IPS DF 6.9 (cell line): ENCODE measurements around the gene EI24.
A peak's percentile ranks its signal among the peaks of the same experiment; 100 is the strongest.

Experiments
- DNase-seq: peaks from one replicate; pipeline ENCODE4 v3.0.0-alpha.2; 2013; ENCODE audit warnings: low read depth, low spot score
- H3K27ac ChIP-seq: one replicate; pipeline ENCODE4 v1.5.1; 2013; ENCODE audit warnings: low read length, control low read depth
- H3K27me3 ChIP-seq: 2 replicates; pipeline ENCODE4 v1.6.1; 2013; ENCODE audit warnings: mild to moderate bottlenecking, low read length; ENCODE audit not compliant: control insufficient read depth, insufficient read depth
- H3K36me3 ChIP-seq: 2 replicates; pipeline ENCODE4 v1.6.1; 2013; ENCODE audit warnings: low read length; ENCODE audit not compliant: control insufficient read depth, insufficient read depth
- H3K4me1 ChIP-seq: 2 replicates; pipeline ENCODE4 v1.6.1; 2013; ENCODE audit warnings: low read length; ENCODE audit not compliant: control insufficient read depth, insufficient read depth
- H3K4me3 ChIP-seq: 2 replicates; pipeline ENCODE4 v1.5.1; 2013; ENCODE audit warnings: mild to moderate bottlenecking, low read length
- H3K9me3 ChIP-seq: 2 replicates; pipeline ENCODE4 v1.6.1; 2013; ENCODE audit warnings: low read length, inconsistent platforms; ENCODE audit not compliant: control insufficient read depth, insufficient read depth
- WGBS: extraction: QIAGEN DNeasy Blood & Tissue Kit; methylation state at CpG from one replicate; pipeline ENCODE4 v1.1.7; 2013; ENCODE audit warnings: mixed read lengths, missing lambda C conversion rate; ENCODE audit not compliant: insufficient read length, insufficient coverage; 5-methylcytosine and 5-hydroxymethylcytosine counted together

The EI24 gene

GRCh38 chr11:125594958-125595357 is 25.7 kb downstream of the EI24 start:
- H3K4me1 ChIP-seq, result no peaks in the 10 kb centered on the region
- no peaks in the 10 kb centered on the region for H3K9me3 ChIP-seq
- WGBS, result no CpG with 5 or more reads among the region's 3 CpGs
- DNase-seq, result no peak
- no peaks in the 10 kb centered on the region; the same call in 1 of the 2 replicates for H3K36me3 ChIP-seq
- H3K27me3 ChIP-seq, result no peaks in the 10 kb centered on the region
- H3K27ac ChIP-seq, result no peak overlapping the region
- H3K4me3 ChIP-seq, result no peak overlapping the region

GRCh38 chr11:125600663-125601062 is 31.4 kb downstream of the EI24 start:
- Histone ChIP-seq H3K4me3 (no peak overlapping the region), H3K36me3 (peaks cover 10% of the 10 kb centered on the region; the same call in 1 of the 2 replicates), H3K27ac (no peak overlapping the region), H3K4me1 (no peaks in the 10 kb centered on the region), H3K9me3 (no peaks in the 10 kb centered on the region), H3K27me3 (no peaks in the 10 kb centered on the region)
- WGBS, result no CpG with 5 or more reads among the region's 2 CpGs
- DNase-seq, result no peak

GRCh38 chr11:125603207-125603606 is 33.9 kb downstream of the EI24 start:
- H3K36me3 ChIP-seq, result peaks cover 16% of the 10 kb centered on the region; the same call in 1 of the 2 replicates
- no peak overlapping the region for H3K27ac ChIP-seq
- H3K9me3 ChIP-seq, result no peaks in the 10 kb centered on the region
- WGBS, result no CpG with 5 or more reads among the region's 3 CpGs
- no peaks in the 10 kb centered on the region for H3K4me1 ChIP-seq
- no peak overlapping the region for H3K4me3 ChIP-seq
- H3K27me3 ChIP-seq, result no peaks in the 10 kb centered on the region
- no peak for DNase-seq

GRCh38 chr11:125605417-125605816 is 36.1 kb downstream of the EI24 start:
- Histone ChIP-seq H3K4me1 (no peaks in the 10 kb centered on the region), H3K9me3 (no peaks in the 10 kb centered on the region), H3K27me3 (no peaks in the 10 kb centered on the region), H3K36me3 (peaks cover 18% of the 10 kb centered on the region; the same call in 1 of the 2 replicates), H3K27ac (no peak overlapping the region), H3K4me3 (no peak overlapping the region)
- DNase-seq, result no peak

GRCh38 chr11:125609545-125609944 is 40.3 kb downstream of the EI24 start:
- Histone ChIP-seq H3K36me3 (peaks cover 25% of the 10 kb centered on the region; the same call in 1 of the 2 replicates), H3K27ac (no peak overlapping the region), H3K9me3 (no peaks in the 10 kb centered on the region), H3K4me3 (no peak overlapping the region), H3K4me1 (no peaks in the 10 kb centered on the region), H3K27me3 (no peaks in the 10 kb centered on the region)
- no CpG with 5 or more reads among the region's 7 CpGs for WGBS
- DNase-seq, result no peak

- H3K27ac ChIP-seq, result no peak overlapping the region
- H3K27me3 ChIP-seq, result no peaks in the 10 kb centered on the region
- H3K4me1 ChIP-seq, result no peaks in the 10 kb centered on the region
- H3K4me3 ChIP-seq, result no peak overlapping the region
- DNase-seq, result no peak
- H3K9me3 ChIP-seq, result no peaks in the 10 kb centered on the region
- no CpG with 5 or more reads among the region's 4 CpGs for WGBS
- H3K36me3 ChIP-seq, result peaks cover 12% of the 10 kb centered on the region; the same call in 1 of the 2 replicates
Measured at GRCh38 chr11:125618383-125618782, 49.1 kb downstream of the EI24 start.

- H3K27ac ChIP-seq, result no peak overlapping the region
- H3K9me3 ChIP-seq, result no peaks in the 10 kb centered on the region
- H3K36me3 ChIP-seq, result peaks cover 7% of the 10 kb centered on the region; the same call in 1 of the 2 replicates
- whole genome bisulfite sequencing, result no CpG with 5 or more reads among the region's 2 CpGs
- H3K4me3 ChIP-seq, result no peak overlapping the region
- no peaks in the 10 kb centered on the region for H3K4me1 ChIP-seq
- no peaks in the 10 kb centered on the region for H3K27me3 ChIP-seq
- DNase-seq, result no peak
Measured at GRCh38 chr11:125621995-125622394, 52.7 kb downstream of the EI24 start.

GRCh38 chr11:125623064-125623463 is 53.8 kb downstream of the EI24 start:
- WGBS, result no CpG with 5 or more reads among the region's 1 CpG

GRCh38 chr11:125624756-125625213 is 55.5 kb downstream of the EI24 start, which contains the start of gene CHEK1:
Gene CHEK1, plus strand, starts transcription at chr11:125625163. Its CDS starts 1,606 bp downstream, at chr11:125626769.
- Histone ChIP-seq H3K4me1 (no peaks in the 10 kb centered on the region), H3K27me3 (no peaks in the 10 kb centered on the region), H3K9me3 (no peaks in the 10 kb centered on the region), H3K27ac (no peak within 1 kb of the TSS), H3K36me3 (peaks cover 5% of the 10 kb centered on the region; the same call in 1 of the 2 replicates), H3K4me3 (peak within 1 kb of the TSS; percentile 56; the same call in 1 of the 2 replicates)
- no CpG with 5 or more reads among the region's 9 CpGs for WGBS
- DNase-seq, result no peak

More at GRCh38 chr11:125623064-125623463, 53.8 kb downstream of the EI24 start:
- no peaks in the 10 kb centered on the region for H3K9me3 ChIP-seq
- peaks cover 7% of the 10 kb centered on the region; the same call in 1 of the 2 replicates for H3K36me3 ChIP-seq
- no peak overlapping the region for H3K4me3 ChIP-seq
- no peak overlapping the region for H3K27ac ChIP-seq
- H3K4me1 ChIP-seq, result no peaks in the 10 kb centered on the region
- DNase-seq, result no peak
- H3K27me3 ChIP-seq, result no peaks in the 10 kb centered on the region

- H3K4me1 ChIP-seq, result no peaks in the 10 kb centered on the region
- H3K4me3 ChIP-seq, result peak overlapping the region; percentile 56; the same call in 1 of the 2 replicates
- peak; percentile 25 for DNase-seq
- no CpG with 5 or more reads among the region's 20 CpGs for WGBS
- no peaks in the 10 kb centered on the region for H3K9me3 ChIP-seq
- no peak overlapping the region for H3K27ac ChIP-seq
- no peaks in the 10 kb centered on the region for H3K27me3 ChIP-seq
- H3K36me3 ChIP-seq, result peaks cover 4% of the 10 kb centered on the region; the same call in 1 of the 2 replicates
Measured at GRCh38 chr11:125625225-125625629, 56.0 kb downstream of the EI24 start.
